Measurements from ENCODE around the gene TRAPPC12.
"Not testable (repeated sequence)": the region's sequence is repeated elsewhere in the genome, so short reads cannot be mapped to it uniquely, and the experiment has no call there.

The TRAPPC12 gene

DNA sequence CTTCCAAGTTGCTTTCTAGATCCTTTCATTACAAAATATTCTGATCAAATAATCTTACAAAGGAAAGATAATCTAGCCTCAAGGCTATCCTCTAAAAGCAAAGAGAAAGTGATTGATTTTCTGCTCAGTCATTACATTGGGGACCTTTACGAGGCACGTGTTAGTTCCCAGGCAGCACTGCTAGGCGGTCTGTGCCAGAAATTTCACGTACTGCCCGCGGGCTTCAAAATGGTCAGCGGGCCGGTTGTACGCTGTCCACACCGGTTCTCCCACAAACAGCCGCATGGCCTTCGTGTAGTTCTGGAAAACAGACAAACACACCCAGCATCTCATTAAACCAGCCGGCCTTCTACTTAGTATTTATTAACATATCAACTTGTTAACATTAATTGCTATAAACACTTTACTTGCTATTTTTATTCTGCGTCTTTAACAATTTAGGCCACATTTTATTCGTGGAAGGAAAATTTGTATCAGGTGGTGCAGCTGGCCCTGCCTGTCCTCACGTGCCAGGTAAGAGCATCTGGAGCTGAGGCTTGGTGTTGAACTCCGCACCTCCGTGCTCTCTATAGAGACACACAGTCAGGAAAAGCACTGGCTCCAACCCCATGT is 119.4 kb downstream of the TRAPPC12 start:
- in situ Hi-C loops (cut with MboI; ENCODE audit: low sequenced_read_pairs) = no loop called here

DNA sequence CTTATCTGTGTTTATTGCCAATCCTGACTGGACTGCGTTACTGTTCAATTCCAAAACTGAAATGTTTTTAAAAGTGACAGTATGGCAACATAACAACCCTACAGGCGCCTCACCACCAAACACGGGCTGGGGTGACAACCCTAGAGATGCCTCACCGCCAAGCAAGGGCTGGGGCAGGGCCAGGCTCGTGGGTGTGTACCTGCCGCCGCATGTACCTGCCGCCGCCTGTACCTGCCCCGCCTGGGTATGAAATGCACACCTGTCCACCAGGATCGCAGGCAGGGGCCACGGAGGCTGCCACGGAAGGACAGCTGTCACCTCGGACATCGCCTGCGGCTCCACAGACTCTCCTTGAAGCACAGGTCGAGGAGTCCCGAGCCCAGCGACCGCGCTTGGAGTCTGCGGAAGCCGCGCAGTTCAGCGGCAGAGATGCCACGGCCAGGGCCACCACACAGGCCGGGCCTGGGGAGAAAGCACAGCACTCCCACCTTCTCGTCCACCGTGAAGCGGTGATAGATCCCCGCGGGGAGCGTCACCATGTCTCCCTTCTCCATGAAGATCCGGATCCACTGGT is 120.9 kb downstream of the TRAPPC12 start:
- in situ Hi-C loops (cut with MboI; ENCODE audit: low sequenced_read_pairs) = no loop called here

DNA sequence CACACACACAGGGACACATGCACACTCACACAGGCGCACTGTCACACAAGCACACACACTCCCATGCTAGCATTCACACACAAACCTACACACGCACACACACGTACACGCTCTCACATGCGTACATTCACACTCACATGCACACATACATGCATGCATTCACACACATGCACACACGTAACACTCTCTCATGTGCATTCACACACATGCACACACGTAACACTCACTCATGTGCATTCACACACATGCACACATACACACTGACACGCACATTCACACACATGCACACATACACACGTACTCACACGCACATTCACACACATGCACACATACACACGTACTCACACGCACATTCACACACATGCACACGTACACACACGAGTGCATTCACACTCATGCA is 123.6 kb downstream of the TRAPPC12 start:
- in situ Hi-C loops (cut with MboI; ENCODE audit: low sequenced_read_pairs) = no loop called here

DNA sequence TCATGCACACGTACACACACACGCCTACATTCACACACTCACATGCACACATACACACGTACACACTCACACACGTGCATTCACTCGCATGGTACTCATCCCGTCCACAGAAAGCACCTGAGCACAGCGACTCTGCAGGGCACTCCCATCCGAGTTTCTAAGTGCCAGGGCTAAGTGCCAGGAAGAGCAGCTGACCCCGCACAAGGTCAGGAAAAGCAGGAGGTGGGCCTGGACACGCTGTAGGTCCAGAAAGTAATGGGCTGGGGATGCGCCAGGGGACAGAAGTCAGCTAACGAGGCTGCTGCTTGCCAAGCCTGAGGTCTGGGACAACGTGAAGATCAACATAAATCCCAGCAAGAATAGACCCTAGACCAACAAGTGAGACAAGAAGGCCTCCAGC is 124.0 kb downstream of the TRAPPC12 start:
- in situ Hi-C loops (cut with MboI; ENCODE audit: low sequenced_read_pairs) = no loop called here

DNA sequence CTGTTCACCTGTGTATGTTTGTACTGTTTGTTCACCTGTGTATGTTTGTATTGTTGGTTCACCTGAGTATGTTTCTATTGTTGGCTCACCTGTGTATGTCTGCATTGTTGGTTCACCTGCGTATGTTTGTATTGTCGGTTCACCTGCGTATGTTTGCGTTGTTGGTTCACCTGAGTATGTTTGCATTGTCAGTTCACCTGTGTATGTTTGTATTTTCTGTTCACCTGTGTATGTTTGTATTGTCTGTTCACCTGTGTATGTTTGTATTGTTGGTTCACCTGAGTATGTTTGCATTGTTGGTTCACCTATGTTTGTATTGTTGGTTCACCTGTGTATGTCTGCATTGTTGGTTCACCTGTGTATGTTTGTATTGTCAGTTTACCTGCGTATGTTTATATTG is 125.2 kb downstream of the TRAPPC12 start:
- in situ Hi-C loops (cut with MboI; ENCODE audit: low sequenced_read_pairs) = no loop called here

DNA sequence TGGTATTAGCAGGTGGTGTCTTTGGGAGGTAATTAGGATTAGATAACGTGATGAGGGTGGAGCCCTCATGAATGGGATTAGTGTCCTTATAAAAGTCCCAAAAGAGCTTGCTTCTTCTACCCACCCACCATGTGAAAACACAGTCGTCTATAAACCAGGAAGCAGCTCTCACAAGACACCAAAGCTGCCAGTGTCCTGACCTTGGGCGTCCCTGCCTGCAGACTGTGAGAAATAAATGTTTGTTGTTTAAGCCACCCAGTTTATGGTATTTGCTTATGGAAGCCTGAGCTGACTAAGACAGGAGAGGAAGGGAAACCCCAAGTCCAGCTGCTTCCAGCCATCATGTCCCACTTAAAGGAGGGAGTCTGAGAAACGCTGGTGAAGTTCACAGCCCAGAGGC is 126.3 kb downstream of the TRAPPC12 start:
- in situ Hi-C loops (cut with MboI; ENCODE audit: low sequenced_read_pairs) = no loop called here

DNA sequence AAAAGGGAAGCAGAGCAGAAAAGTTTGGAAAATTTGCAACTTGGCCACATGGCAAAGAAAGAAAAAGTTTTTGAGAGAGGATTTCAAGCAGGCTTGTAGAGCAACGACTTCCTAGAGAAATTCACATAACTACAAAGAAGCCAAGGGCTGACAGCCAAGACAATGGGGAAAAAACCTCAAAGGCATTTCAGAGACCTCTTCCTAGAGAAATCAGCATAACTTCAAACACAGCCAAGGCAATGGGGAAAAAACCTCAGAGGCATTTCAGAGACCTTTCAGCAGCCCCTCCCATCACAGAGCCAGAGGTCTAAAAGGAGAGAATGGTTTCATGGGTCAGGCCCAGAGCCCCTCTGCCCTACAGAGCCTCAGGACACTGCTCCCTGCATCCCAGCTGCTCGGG is 132.6 kb downstream of the TRAPPC12 start:
- in situ Hi-C loops (cut with MboI; ENCODE audit: low sequenced_read_pairs) = no loop called here

DNA sequence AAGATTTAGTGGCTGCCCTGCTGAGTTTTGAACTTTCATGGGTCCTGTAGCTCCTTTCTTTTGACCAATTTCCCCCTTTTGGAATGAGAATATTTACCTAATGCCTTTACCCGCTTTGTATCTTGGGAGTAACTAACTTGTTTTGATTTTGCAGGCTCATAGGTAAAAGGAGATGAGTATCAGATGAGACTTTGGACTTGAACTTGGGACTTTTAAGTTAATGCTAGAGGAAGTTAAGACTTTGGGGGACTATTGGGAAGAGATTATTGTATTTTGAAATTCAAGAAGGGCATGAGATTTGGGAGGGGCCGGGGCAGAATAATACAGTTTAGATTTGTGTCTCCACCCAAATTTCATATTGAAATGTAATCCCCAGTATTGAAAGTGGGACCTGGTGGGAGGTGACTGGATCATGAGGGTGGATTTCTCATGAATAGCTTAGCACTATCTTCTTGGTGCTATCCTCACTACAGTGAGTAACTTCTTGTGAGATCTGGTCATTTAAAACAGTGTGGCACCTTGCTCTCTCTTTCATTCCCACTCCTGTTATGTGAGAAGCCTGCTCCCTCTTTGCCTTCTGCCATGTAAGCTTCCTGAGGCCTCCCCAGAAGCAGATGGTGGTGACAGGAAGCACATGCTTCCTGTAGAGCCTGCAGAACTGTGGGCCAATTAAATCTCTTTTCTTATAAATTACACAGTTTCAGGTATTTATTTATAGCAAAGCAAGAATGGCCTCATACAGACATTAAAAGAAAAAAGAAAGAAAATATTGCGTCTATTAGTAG is 133.7 kb downstream of the TRAPPC12 start:
- in situ Hi-C loops (cut with MboI; ENCODE audit: low sequenced_read_pairs) = no loop called here

DNA sequence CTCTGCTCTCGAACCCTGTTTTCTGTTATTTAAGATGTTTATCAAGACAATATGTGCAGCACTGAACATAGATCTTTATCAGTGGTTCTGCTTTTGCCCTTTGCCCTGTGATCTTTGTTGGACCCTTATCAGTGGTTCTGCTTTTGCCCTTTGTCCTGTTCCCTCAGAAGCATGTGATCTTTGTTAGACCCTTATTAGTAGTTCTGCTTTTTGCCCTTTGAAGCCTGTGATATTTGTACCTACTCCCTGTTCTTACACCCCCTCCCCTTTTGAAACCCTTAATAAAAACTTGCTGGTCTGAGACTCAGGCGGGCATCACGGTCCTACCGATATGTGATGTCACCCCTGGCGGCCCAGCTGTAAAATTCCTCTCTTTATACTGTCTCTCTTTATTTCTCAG is 135.9 kb downstream of the TRAPPC12 start:
- in situ Hi-C loops (cut with MboI; ENCODE audit: low sequenced_read_pairs) = not testable (repeated sequence)

DNA sequence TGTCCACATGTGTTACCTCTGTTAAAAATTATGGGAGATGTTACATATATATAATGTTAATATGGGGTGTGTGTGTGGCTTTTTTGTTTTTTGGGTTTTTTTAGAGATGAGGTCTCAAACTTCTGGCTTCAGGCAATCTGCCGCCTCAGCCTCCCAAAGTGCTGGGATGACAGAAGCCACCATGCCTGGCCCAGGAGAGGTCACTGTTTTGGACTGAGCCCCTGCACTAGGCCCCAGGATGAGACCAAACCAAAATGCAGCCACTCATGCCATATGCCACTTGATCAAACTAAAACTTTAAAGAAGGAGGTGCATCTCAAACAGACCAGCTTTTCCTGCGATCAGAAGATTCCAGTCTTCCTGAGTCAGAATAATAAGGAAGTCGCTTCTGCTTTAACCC is 137.3 kb downstream of the TRAPPC12 start:
- in situ Hi-C loops (cut with MboI; ENCODE audit: low sequenced_read_pairs) = no loop called here

DNA sequence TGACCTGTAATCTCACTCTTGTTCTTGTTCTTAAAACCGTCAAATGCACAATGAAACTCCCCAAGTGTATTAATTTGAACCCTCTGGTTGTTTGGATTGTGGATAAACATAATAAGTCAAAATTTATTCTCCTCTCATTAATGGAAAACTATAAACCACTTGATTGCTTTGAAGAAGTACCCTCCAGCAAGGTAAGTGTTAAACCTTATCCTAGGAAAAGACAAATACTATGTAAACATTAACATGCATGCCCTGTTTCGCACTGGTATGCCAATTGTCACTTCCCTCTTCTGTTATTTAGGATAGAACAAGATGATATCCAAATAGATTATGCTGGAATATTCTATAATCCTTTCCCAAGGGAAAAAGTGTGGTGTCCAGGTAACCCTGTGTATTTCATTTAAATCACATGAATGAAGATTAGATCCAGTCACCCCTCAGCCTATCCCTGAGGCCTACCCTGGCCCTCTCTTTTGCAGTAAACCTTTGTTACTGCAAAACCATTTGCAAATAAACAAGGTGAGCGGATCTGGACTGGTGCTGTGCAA is 138.5 kb downstream of the TRAPPC12 start:
- in situ Hi-C loops (cut with MboI; ENCODE audit: low sequenced_read_pairs) = no loop called here

DNA sequence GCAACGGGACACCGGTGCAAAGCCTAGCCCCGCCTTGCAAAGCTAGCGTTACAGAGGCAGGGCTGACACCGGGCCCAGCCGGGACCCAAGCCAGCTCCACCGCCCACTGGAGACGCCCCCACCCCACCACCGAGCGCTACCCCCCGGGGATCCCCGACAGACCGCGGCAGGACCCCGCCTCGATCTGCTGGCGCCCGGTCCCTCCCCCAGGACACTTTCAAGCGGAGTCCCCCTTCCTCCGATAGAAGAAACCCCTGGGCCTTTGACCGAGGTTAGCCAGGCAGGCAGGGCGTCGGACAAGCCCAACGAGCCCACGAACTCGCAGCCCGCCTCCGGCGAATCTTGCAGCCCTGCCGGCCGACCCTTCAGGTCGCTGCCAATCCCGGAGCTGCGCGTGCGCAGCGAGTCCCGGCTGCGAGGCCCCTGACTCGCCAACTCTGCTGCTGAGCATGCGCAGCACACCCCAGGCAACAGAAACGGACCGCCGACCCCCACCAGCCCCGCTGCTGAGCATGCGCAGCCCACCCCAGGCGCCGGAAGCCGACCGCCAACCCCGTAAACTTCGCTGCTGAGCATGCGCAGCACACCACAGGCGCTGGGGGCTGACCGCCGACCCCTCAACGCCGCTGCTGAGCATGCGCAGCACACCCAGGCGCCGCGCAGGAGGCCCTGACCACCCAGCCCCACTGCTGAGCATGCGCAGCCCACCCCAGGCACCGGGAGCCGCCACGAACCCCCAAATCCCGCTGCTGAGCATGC is 139.2 kb downstream of the TRAPPC12 start:
- in situ Hi-C loops (cut with MboI; ENCODE audit: low sequenced_read_pairs) = no loop called here

DNA sequence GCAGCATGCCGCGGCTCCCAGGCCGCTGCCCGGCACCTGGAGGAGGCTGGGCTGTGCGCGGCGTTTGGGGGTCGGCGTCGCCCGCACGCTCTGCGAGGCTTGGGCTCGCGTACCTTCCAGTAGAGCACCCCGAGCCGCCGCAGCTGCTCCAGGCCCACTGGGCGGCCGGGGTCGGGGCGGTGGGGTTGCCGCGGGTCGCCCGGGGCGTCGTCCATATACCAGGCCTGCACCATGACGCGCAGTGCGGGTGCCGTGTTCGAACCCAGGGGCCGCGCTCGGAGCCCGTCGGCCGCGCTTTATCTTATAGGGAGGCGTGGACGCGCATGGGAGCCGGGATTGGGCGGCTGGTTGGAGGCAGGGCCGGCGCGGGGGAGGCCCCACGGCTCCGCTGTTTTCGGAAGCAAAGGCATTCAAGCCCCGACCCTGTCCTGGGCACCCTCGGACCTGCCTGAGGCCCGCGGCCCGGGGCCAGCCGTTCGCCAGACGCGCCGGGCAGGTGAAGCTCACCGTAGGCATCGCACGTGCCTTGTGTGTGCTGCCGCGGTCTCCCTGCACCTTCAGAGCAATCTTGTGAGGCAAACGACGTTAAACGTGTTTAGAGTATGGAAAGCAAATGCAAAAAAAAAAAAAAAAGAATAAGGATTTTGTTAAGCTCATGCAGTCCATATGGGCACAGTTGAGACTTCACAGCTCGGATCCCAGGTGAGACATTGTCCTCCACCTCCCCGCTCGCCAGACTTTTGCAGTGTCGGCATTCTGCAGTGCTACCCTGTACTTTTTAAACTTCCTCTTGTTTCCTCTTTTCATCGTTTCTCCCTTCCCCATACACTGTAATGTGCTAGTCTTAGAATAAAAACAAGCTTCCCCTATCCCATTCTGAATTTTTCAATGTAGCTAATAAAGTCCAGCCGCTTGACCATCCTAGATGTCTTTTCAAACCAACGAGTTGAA is 140.0 kb downstream of the TRAPPC12 start, which contains the start of gene ADI1:
TSS of gene ADI1 (minus strand) at position 277 of the 951 bp plus-strand sequence. CDS start at position 233, 44 bp downstream.
- in situ Hi-C loops (cut with MboI; ENCODE audit: low sequenced_read_pairs) = no loop called here

DNA sequence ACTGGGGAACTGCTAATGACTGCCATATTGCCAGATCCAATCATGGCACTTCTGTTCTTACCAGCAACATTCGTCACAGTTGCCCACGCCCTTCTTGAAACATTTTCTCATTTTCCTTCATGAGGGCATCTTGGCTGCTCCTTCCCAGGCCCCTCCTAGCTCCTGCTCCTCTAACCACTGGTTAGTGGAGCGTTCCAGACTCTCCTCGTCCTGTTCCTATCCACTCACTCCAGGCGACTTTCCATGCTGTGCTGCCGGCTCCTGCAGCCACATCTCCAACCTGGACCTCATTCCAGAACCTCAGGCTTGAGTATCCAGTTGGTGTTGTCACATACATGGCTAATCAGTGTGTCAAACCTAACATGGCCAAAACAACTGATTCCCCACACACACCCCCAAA is 141.1 kb downstream of the TRAPPC12 start:
- in situ Hi-C loops (cut with MboI; ENCODE audit: low sequenced_read_pairs) = no loop called here

DNA sequence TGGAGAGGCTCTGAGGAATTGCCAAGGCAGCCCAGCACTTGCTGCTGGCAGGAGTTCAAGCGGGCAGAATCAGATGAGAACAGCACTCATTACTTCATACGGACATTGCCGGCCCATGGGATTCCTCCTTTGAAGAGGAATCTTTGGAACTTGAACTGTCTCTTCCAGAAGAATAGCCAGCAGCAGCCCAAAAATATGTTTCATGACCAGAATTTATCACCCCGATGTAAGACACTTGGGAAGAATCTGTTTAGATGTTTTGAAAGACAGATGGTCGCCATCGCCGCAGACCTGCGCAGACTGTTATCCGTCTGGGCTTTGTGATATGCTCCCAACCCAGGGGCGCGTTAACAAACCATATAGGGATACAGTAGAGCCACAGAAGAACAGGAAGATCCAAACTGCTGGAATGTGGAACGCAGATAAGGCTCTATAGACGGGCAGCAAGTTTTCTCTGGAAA is 143.5 kb downstream of the TRAPPC12 start:
- in situ Hi-C loops (cut with MboI; ENCODE audit: low sequenced_read_pairs) = no loop called here

DNA sequence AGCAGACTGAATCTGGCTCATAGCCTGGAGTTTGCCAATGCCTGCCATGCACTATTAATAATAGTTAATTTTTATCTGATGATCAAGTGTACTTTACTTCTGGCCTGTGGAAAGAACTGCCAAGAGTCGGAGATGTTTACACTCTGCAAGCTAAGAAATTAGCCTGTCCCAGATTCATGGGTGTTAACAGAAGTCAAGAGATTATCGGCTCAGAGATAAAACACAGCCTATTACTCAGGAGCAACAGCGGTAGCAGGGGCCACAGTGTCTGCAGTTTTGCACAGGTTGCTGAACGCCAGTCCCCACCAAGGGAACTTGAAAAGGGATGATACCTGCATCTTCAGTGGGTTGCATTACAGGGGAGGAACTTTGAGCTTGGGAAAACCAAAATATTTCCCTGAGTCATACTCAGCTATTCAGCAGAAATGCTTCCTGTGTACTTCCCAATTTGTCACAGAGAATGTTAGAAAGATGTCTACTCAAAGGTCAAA is 144.1 kb downstream of the TRAPPC12 start:
- in situ Hi-C loops (cut with MboI; ENCODE audit: low sequenced_read_pairs) = no loop called here

DNA sequence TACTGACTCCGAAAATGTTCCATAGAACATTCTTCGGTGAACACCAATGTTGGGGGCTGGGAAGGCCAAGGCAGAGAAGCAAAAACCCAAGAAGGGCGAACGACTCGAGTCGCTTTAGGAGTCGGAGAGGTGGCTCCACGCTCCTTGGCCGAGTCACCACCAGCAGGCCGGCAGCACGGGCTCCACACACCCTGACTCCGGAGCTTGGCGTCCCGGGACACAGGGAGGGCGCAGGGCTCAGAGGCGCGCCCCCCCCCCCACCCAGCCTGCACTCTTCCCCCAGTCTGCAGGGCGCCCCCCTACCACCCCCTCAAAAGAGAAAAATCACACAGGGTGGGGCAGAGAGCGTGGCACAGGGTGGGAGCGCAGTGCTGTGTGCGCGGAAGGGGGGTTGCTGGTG is 147.4 kb downstream of the TRAPPC12 start:
- in situ Hi-C loops (cut with MboI; ENCODE audit: low sequenced_read_pairs) = no loop called here

DNA sequence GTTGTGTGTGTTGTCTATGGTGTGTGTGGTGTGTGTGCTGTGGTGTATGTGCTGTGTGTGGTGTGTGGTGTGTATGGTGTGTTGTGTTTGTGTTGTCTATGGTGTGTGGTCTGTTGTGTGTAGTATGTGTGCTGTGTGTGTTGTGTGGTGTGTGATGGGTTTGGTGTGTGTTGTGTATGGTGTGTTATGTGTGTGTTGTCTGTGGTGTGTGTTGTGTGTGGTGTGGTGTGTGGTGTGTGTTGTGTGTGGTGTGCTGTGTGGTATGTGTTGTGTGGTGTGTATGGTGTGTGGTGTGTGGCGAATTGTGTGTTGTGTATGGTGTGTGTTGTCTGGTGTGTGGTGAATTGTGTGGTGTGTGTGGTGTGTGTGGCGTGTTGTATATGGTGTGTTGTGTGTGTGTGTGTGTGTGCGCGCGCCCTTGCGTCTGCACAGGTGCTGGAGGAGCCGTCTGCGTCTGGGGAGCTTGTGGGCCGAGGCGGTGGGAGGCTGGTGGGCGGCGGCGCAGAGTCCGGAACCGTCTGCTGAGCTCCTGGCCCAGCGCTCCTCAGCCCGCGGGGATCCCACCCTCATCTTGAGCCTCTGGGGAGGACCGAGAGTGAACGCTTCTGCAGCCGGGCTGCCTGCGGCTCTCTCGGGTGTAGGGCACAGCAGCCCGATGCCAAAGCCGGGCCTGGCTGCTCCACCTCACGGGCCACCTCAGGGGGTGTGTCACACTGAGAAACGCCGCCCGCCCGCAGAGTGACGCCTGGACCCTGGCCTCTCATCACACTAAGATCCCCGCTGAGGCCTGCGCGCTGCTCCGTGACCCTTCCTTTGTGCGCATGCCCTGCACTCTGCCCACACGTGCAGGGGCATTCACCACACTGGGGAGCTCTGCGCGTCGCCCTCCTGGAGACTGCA is 148.6 kb downstream of the TRAPPC12 start:
- in situ Hi-C loops (cut with MboI; ENCODE audit: low sequenced_read_pairs) = no loop called here

Measured in HL-60/S4 (cell line).